Keratinocyte (primary cell): ENCODE measurements around the gene TEX55. TPM values are rescaled to one million over a fixed set of nuclear protein-coding genes. Genes with fewer than 3 reads are reported as not detected.
A peak's percentile ranks its signal among the peaks of the same experiment; 100 is the strongest.

ENCODE experiments used
- DNase-seq: peaks from one replicate; pipeline ENCODE4 v3.0.0-alpha.2; 2011; ENCODE audit warnings: low read depth, missing footprints, low spot score
- FAIRE-seq: peaks from 2 replicates; lab custom pipeline; 2011; peaks lifted over from hg19 to GRCh38; lab: Jason Lieb, UNC
- H2AFZ ChIP-seq: 2 replicates; pipeline ENCODE4 v1.6.0; 2012; ENCODE audit warnings: low read length, control low read depth, inconsistent platforms; ENCODE audit not compliant: control insufficient read depth
- H3K27ac ChIP-seq: 2 replicates; pipeline ENCODE4 v1.5.1; 2011; ENCODE audit warnings: low read length; ENCODE audit not compliant: control insufficient read depth, insufficient read depth
- H3K27me3 ChIP-seq: 3 replicates; pipeline ENCODE4 v1.6.0; 2011; ENCODE audit warnings: low read length; ENCODE audit not compliant: control insufficient read depth, insufficient read depth; ENCODE audit errors: extremely low read depth
- H3K36me3 ChIP-seq, 2 experiments: 2 replicates in 1 of 2; 3 replicates in 1 of 2; pipeline ENCODE4 v1.5.1; 2011; ENCODE audit warnings: low read length in 2 of 2, mild to moderate bottlenecking in 1 of 2; ENCODE audit not compliant: control insufficient read depth in 2 of 2, insufficient read depth in 2 of 2; ENCODE audit errors: extremely low read depth in 1 of 2
- H3K4me1 ChIP-seq: 3 replicates; pipeline ENCODE4 v1.5.1; 2011; ENCODE audit warnings: low read length; ENCODE audit not compliant: control insufficient read depth, insufficient read depth; ENCODE audit errors: extremely low read depth
- H3K4me2 ChIP-seq: 3 replicates; pipeline ENCODE4 v1.6.0; 2011; ENCODE audit warnings: low read depth, low read length; ENCODE audit not compliant: control insufficient read depth, insufficient read depth; ENCODE audit errors: extremely low read depth
- H3K4me3 ChIP-seq, 3 experiments: fragments of 200-600 bp in 1 of 3; sonication (generic) in 1 of 3; 2 replicates in 2 of 3; 3 replicates in 1 of 3; pipeline ENCODE4 v1.5.1; 2011 to 2016; ENCODE audit warnings: low read length in 3 of 3, mild to moderate bottlenecking in 3 of 3, control low read depth in 2 of 3, inconsistent platforms in 1 of 3, low read depth in 1 of 3, mixed read lengths in 1 of 3, mixed run types in 1 of 3, moderate library complexity in 1 of 3; ENCODE audit not compliant: control insufficient read depth in 2 of 3, insufficient read depth in 2 of 3; ENCODE audit errors: extremely low read depth in 1 of 3
- H3K79me2 ChIP-seq: 2 replicates; pipeline ENCODE4 v1.6.0; 2012; ENCODE audit warnings: low read length; ENCODE audit not compliant: control insufficient read depth, insufficient read depth
- H3K9ac ChIP-seq: 3 replicates; pipeline ENCODE4 v1.6.0; 2011; ENCODE audit warnings: low read length; ENCODE audit not compliant: control insufficient read depth, insufficient read depth; ENCODE audit errors: extremely low read depth
- H3K9me1 ChIP-seq: 3 replicates; pipeline ENCODE4 v1.6.0; 2011; ENCODE audit warnings: low read length; ENCODE audit not compliant: control insufficient read depth, insufficient read depth; ENCODE audit errors: extremely low read depth
- H3K9me3 ChIP-seq: 2 replicates; pipeline ENCODE4 v1.5.1; 2012; ENCODE audit warnings: low read depth, low read length; ENCODE audit not compliant: control insufficient read depth
- H4K20me1 ChIP-seq: 3 replicates; pipeline ENCODE4 v1.6.0; 2011; ENCODE audit warnings: low read length; ENCODE audit not compliant: control insufficient read depth, insufficient read depth; ENCODE audit errors: extremely low read depth
- CTCF ChIP-seq, 3 experiments: IDR thresholded peaks in 1 of 3; conservative IDR thresholded peaks in 1 of 3; optimal IDR thresholded peaks in 1 of 3; 2 replicates in 2 of 3; 3 replicates in 1 of 3; pipeline versions ENCODE3 to v1.5.1; 2011; ENCODE audit warnings: low read length in 3 of 3, mild to moderate bottlenecking in 3 of 3, moderate library complexity in 2 of 3, control low read depth in 1 of 3, inconsistent platforms in 1 of 3; ENCODE audit not compliant: insufficient read depth in 2 of 3; ENCODE audit errors: extremely low read depth in 1 of 3
- EZH2 ChIP-seq: IDR thresholded peaks from one replicate; pipeline ENCODE4 v1.6.1; 2012; ENCODE audit warnings: inconsistent platforms, mild to moderate bottlenecking, low read length, moderate library complexity
- dilution Hi-C: fragments of 300-500 bp; cut with MboI; formaldehyde crosslinking; loops from one replicate; pipeline ENCODE4 v1.7.0; 2020; ENCODE audit warnings: low sequenced_read_pairs; ENCODE audit not compliant: extremely low pct_ligation_motif_present
- polyA plus RNA-seq, 5 experiments: library from polyadenylated mRNA; depleted of rRNA in 3 of 5; stranded (reverse) in 3 of 5; stranded (forward) in 1 of 5; unstranded in 1 of 5; fragments of >200 nt; gene quantifications; 1 replicate in 1 of 5; 2 replicates in 3 of 5; 3 replicates in 1 of 5; pipeline versions ENCODE4 v1.2.1 to v1.2.3, GENCODE V29; 2011 to 2012; ENCODE audit warnings: missing spikeins in 2 of 5, low read depth in 1 of 5, low replicate concordance in 1 of 5

TEX55 gene
- polyA plus RNA-seq, 1 donor (not counting 4 experiments of a cell fraction or from before 2014, with no cell fraction given) = not detected

GRCh38 chr3:119170821-119171220, 24.9 kb downstream of the TEX55 start:
- H3K9me3 ChIP-seq = no peaks in the 10 kb centered on the region
- H3K79me2 ChIP-seq = no peaks in the 10 kb centered on the region
- H3K9ac ChIP-seq = no peak overlapping the region
- H3K4me3 ChIP-seq = no peak overlapping the region
- H3K4me2 ChIP-seq = no peak overlapping the region
- FAIRE-seq (no peak), DNase-seq (no peak)
- H2AFZ ChIP-seq = no peak overlapping the region
- no peaks in the 10 kb centered on the region for H3K9me1 ChIP-seq
- no peaks in the 10 kb centered on the region for H3K27me3 ChIP-seq
- dilution Hi-C loops = no loop called here
- peaks cover 4% of the 10 kb centered on the region for H3K4me1 ChIP-seq
- no peak overlapping the region for H3K27ac ChIP-seq
- TF ChIP-seq CTCF (optimal IDR thresholded peaks at IDR 0.05 in 1 of 3, IDR thresholded peaks at IDR 0.05 in 1 of 3, conservative IDR thresholded peaks at IDR 0.05 in 1 of 3; ENCODE audit: extremely low read depth in 1 of 3, insufficient read depth in 2 of 3, low read length in 3 of 3) = no peak
- TF ChIP-seq EZH2 = no peak
- no peaks in the 10 kb centered on the region for H3K36me3 ChIP-seq
- no peaks in the 10 kb centered on the region for H4K20me1 ChIP-seq

- H2AFZ ChIP-seq = no peak within 1 kb of the TSS
- H3K27ac ChIP-seq = no peak within 1 kb of the TSS
- dilution Hi-C loops = no loop called here
- H3K36me3 ChIP-seq = no peaks in the 10 kb centered on the region
- H3K79me2 ChIP-seq = no peaks in the 10 kb centered on the region
- H3K27me3 ChIP-seq = no peaks in the 10 kb centered on the region
- H3K9me3 ChIP-seq = no peaks in the 10 kb centered on the region
- TF ChIP-seq EZH2 (no peak), CTCF (optimal IDR thresholded peaks at IDR 0.05 in 1 of 3, IDR thresholded peaks at IDR 0.05 in 1 of 3, conservative IDR thresholded peaks at IDR 0.05 in 1 of 3; ENCODE audit: extremely low read depth in 1 of 3, insufficient read depth in 2 of 3, low read length in 3 of 3) (no peak)
- DNase-seq = no peak
- no peaks in the 10 kb centered on the region for H3K9me1 ChIP-seq
- peaks cover 22% of the 10 kb centered on the region for H3K4me1 ChIP-seq
- peak within 1 kb of the TSS; percentile 23 for H3K4me2 ChIP-seq
- no peak within 1 kb of the TSS for H3K9ac ChIP-seq
- H4K20me1 ChIP-seq = no peaks in the 10 kb centered on the region
- peak within 1 kb of the TSS in 1 of 3 experiments; percentile 10 for H3K4me3 ChIP-seq
- no peak for FAIRE-seq
These were observed 27.4 kb downstream of the TEX55 start, which contains the start of gene UPK1B for GRCh38 chr3:119173325-119173724. UPK1B (plus strand) TSS chr3:119173598; CDS start chr3:119186742, 13,144 bp downstream.
